Tibial nerve (tissue), 4 donors: Measurements from ENCODE around the gene MRO. TPM values are rescaled to one million over a fixed set of nuclear protein-coding genes. Genes with fewer than 3 reads are reported as not detected.

ENCODE experiments used
- DNase-seq, 2 donors: peaks; one replicate each; pipeline ENCODE4 v3.0.0-alpha.2; 2019; ENCODE audit warnings: low spot score in 2 of 2
- H3K27ac ChIP-seq, 4 donors: fragments of 200-600 bp; sonication (generic) in 3 of 4; one replicate each; pipeline ENCODE4 v1.5.1; 2017 to 2019; ENCODE audit warnings: mild to moderate bottlenecking in 1 of 4
- H3K27me3 ChIP-seq, 2 donors: fragments of 200-600 bp; sonication (generic) in 1 of 2; one replicate each; pipeline versions ENCODE4 v1.5.1 to v1.6.0; 2017 to 2019
- H3K36me3 ChIP-seq, 3 donors: fragments of 200-600 bp; sonication (generic); one replicate each; pipeline ENCODE4 v1.5.1; 2018 to 2019
- H3K4me1 ChIP-seq, 4 donors: fragments of 200-600 bp; sonication (generic) in 3 of 4; one replicate each; pipeline ENCODE4 v1.5.1; 2017 to 2019
- H3K4me3 ChIP-seq, 4 donors: fragments of 200-600 bp; sonication (generic) in 3 of 4; one replicate each; pipeline ENCODE4 v1.5.1; 2017 to 2019; ENCODE audit warnings: mild to moderate bottlenecking in 1 of 4, moderate library complexity in 1 of 4
- H3K9me3 ChIP-seq, 4 donors: fragments of 200-600 bp; sonication (generic) in 3 of 4; one replicate each; pipeline ENCODE4 v1.5.1; 2017 to 2019
- CTCF ChIP-seq, 5 experiments: fragments of 200-600 bp in 3 of 5; fragments of 450-650 bp in 2 of 5; sonication (generic) in 3 of 5; IDR thresholded peaks; one replicate each; pipeline ENCODE4 v1.5.1; 2016 to 2019; ENCODE audit warnings: antibody characterized with exemption in 5 of 5, mild to moderate bottlenecking in 3 of 5, moderate library complexity in 2 of 5
- EP300 ChIP-seq, 2 donors: sonication (generic); formaldehyde crosslinking; IDR thresholded peaks; one replicate each; pipeline ENCODE4 v1.6.1; 2017; ENCODE audit warnings: antibody characterized with exemption in 2 of 2, mild to moderate bottlenecking in 1 of 2
- POLR2A ChIP-seq, 2 donors: fragments of 450-650 bp; IDR thresholded peaks; one replicate each; pipeline ENCODE4 v1.6.1; 2017; ENCODE audit warnings: antibody characterized with exemption in 2 of 2, mild to moderate bottlenecking in 2 of 2, moderate library complexity in 2 of 2
- WGBS, 2 donors: methylation state at CpG; one replicate each; pipeline ENCODE4 v1.1.5; 2018; 5-methylcytosine and 5-hydroxymethylcytosine counted together
- total RNA-seq, 4 donors: library from RNA; depleted of rRNA; stranded (reverse); fragments of >200 nt; gene quantifications; one replicate each; pipeline ENCODE4 v1.1.0, GENCODE V29; 2016

MRO gene
- total RNA-seq, 4 donors from 2014 or later: 0.63 to 2.0 (median 1.4) TPM

- Histone ChIP-seq H3K27ac (peak overlapping the region in 3 of 4 donors; percentile 29 to 77 (median 38)), H3K27me3 (no peaks in the 10 kb centered on the region), H3K9me3 (no peaks in the 10 kb centered on the region), H3K36me3 (no peaks in the 10 kb centered on the region), H3K4me1 (peaks cover 0 to 17% (median 2%) of the 10 kb centered on the region in 4 donors), H3K4me3 (no peak overlapping the region)
- TF ChIP-seq CTCF (IDR thresholded peaks at IDR 0.05): no peak
- no peak for TF ChIP-seq POLR2A (IDR thresholded peaks at IDR 0.05)
- peak in 1 of 2 donors; percentile 78 for TF ChIP-seq EP300 (IDR thresholded peaks at IDR 0.05)
- no peak for DNase-seq
- WGBS, 2 donors: 42 to 53% methylated on average over 6 of the region's 6 CpGs
Observed at GRCh38 chr18:50853863-50854271, 34.1 kb upstream of the MRO start.

- DNase-seq: no peak
- Histone ChIP-seq H3K36me3 (no peaks in the 10 kb centered on the region), H3K4me3 (no peak overlapping the region), H3K27ac (peak overlapping the region in 1 of 4 donors; percentile 11), H3K4me1 (peaks cover 0 to 20% (median 2%) of the 10 kb centered on the region in 4 donors), H3K9me3 (no peaks in the 10 kb centered on the region), H3K27me3 (no peaks in the 10 kb centered on the region)
- 91 to 93% methylated on average over 5 of the region's 5 CpGs for WGBS, 2 donors
- TF ChIP-seq CTCF (IDR thresholded peaks at IDR 0.05): no peak
- no peak for TF ChIP-seq POLR2A (IDR thresholded peaks at IDR 0.05)
- TF ChIP-seq EP300 (IDR thresholded peaks at IDR 0.05): no peak
Observed at GRCh38 chr18:50850307-50851065, 30.7 kb upstream of the MRO start.

- no peak overlapping the region for H3K27ac ChIP-seq
- no peak overlapping the region for H3K4me3 ChIP-seq
- TF ChIP-seq EP300 (IDR thresholded peaks at IDR 0.05) (peak in 1 of 2 donors; percentile 42), CTCF (IDR thresholded peaks at IDR 0.05) (no peak), POLR2A (IDR thresholded peaks at IDR 0.05) (no peak)
- DNase-seq: no peak
- WGBS, 2 donors: 74% methylated on average over 3 of the region's 3 CpGs
- peaks cover 0 to 16% (median 2%) of the 10 kb centered on the region in 4 donors for H3K4me1 ChIP-seq
- no peaks in the 10 kb centered on the region for H3K9me3 ChIP-seq
- no peaks in the 10 kb centered on the region for H3K27me3 ChIP-seq
- no peaks in the 10 kb centered on the region for H3K36me3 ChIP-seq
Observed at GRCh38 chr18:50849419-50849821, 29.6 kb upstream of the MRO start.

- Histone ChIP-seq H3K9me3 (no peaks in the 10 kb centered on the region), H3K4me3 (no peak overlapping the region), H3K36me3 (no peaks in the 10 kb centered on the region), H3K4me1 (peaks cover 0 to 12% (median 0%) of the 10 kb centered on the region in 4 donors), H3K27ac (peak overlapping the region in 2 of 4 donors; percentile 15 to 42), H3K27me3 (no peaks in the 10 kb centered on the region)
- DNase-seq: no peak
- WGBS, 2 donors: 88 to 95% methylated on average over 1 of the region's 1 CpG
- TF ChIP-seq EP300 (IDR thresholded peaks at IDR 0.05) (no peak), POLR2A (IDR thresholded peaks at IDR 0.05) (no peak), CTCF (IDR thresholded peaks at IDR 0.05) (no peak)
Observed at GRCh38 chr18:50848991-50849390, 29.2 kb upstream of the MRO start.

GRCh38 chr18:50848061-50848551, 28.3 kb upstream of the MRO start:
- no peak for DNase-seq
- H3K27ac ChIP-seq: peak overlapping the region in 1 of 4 donors; percentile 42
- H3K4me3 ChIP-seq: no peak overlapping the region
- TF ChIP-seq EP300 (IDR thresholded peaks at IDR 0.05) (no peak), CTCF (IDR thresholded peaks at IDR 0.05) (no peak), POLR2A (IDR thresholded peaks at IDR 0.05) (no peak)
- H3K36me3 ChIP-seq: no peaks in the 10 kb centered on the region
- H3K9me3 ChIP-seq: no peaks in the 10 kb centered on the region
- no peaks in the 10 kb centered on the region for H3K27me3 ChIP-seq
- peaks cover 0 to 5% (median 0%) of the 10 kb centered on the region in 4 donors for H3K4me1 ChIP-seq
- WGBS, 2 donors: 59 to 63% methylated on average over 7 of the region's 7 CpGs
